NCI-H1930 (cell line): Measurements from ENCODE around the gene NRP1.
"Not testable (repeated sequence)": the region's sequence is repeated elsewhere in the genome, so short reads cannot be mapped to it uniquely, and the experiment has no call there.

Experiments
- DNase-seq, 2 experiments: peaks; one replicate each; lab custom pipeline; 2025; lab: John Stamatoyannopoulos, UW

The NRP1 gene

DNA sequence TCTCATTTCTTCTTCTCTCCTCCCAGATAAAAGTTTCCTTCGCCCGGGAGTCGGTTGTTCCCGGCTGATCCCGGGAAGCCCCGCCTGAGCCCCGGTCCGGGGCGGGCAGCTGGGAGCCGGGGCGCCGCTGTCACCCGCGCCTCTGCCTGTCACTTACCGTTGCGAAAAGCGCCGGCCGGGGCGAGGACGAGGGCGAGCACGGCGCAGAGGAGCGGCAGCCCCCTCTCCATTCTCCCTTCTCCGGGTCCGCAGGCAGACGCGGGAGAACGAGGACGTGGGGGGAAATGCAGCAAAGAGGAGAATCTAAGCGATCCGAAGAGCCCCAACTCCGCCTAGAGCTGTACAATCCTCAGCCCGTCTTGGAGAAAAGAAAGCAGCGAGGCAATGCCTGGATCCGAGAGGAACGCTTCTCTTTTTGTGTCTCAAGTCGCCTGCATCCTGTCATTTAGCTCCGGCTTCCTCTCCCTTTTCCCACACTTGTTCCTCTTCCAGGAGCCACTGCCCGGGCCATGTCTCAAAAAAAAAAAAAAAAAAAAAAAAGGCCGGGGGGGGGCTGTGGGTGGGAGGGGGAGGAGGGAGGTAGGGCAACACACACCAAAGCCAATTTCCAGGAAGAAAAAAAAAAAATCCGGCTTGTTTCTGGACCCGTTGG is at the start of gene NRP1:
Gene NRP1, minus strand, starts transcription at position 515 of the 652 bp plus-strand sequence. Its CDS starts 285 bp downstream, at position 230.
- DNase-seq: no peak

DNA sequence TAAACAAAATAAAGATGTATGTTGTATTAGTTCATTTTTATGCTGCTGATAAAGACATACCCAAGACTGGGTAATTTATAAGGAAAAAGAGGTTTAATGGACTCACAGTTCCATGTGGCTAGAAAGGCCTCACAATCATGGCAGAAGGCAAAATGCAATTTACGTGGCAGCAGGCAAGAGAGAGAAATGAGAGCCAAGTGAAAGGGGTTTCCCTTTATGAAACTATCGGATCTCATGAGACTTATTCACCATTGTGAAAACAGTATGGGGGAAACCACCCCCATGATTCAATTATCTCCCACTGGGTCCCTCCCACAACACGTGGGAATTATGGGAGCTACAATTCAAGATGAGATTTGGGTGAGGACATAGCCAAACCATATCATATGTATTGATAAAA is 49.7 kb upstream of the NRP1 start:
- not testable (repeated sequence) for DNase-seq

DNA sequence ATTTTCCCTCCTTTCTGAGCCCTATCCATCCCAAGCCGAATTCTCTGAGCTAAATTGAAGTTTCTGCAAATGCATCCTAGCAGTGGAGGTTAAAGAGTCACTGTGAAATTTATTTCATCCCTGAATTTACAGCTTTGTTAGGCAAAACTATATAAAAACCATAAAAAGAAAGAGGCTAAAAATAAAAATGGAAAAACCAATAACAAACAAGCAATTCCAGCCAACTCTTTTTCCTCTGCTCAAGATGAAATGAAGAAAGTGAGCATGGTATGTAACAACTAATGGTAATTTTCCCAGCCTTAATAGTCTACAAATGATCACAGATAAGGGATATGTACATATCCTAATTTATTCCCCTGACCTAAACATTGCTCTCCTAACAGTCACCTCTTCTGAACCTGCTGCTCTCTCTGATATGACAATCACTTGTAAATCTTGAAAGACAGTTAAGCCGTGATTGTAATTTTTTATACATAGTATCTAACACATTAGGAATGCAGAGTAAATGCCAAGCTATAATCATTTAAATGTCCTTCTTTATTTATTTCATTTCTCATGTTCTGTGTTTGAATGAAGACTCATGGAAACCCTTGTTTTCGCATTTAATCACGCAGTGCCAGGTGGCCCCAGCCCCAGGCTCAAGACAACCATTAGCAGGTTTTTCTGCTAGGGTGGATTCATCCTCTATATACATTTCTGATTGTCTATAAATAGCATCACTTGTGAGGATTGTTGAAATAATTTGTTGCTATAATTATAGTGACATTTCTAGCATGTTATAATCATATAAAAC is 48.6 kb upstream of the NRP1 start:
- no peak for DNase-seq

DNA sequence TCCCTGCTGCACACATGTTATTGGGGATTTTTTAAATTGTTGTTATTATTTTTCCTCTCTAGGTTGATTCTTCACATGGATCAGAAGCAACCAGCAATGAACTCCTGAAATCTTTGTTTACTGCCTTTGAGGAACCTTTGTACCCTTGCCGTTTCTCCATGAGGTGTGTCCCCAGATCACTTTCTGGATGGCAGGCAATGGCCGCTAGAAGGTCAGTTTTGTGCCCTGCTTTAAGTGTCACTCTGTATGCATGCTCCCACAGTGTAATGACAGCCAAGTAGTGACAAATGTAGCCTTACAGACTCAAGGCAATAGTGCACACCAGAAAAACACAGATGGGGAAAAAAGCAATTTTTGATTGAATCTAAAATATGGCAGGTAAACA is 47.7 kb upstream of the NRP1 start:
- no peak for DNase-seq

DNA sequence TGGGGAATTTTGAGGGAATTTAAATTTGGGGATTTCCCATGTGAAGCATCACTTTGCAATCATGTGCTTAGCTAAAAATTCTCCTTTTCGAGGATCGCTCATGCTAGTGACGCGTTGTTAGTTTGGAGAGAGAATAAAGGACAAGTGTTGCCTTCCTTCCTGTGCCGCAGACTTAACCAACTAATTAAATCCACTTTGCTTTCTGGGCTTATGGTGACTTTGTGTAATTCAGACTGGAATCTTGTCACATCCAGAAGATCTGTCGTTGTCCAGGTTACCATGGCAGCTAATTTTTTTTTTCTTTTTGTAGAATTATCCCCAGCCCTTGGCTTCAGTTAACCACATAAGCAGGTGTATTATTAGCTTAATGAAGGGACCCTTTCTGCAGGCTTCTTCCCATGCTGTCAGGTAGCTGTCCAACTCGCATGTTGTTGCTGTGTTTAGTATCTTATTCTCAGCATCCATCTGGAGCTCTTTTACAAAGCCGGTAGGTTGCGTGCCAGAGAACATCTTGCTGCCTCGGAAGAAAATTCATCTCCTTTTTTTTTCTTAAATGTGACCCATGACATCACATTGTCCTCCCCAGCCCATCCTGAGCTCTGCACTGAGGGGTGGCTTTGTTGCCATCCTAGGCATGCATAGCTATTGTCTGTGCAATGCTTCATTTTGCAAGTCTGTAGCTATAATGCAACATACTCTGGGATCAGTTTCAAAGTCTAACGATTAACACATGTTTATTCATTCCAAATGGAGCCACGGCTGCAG is 47.2 kb upstream of the NRP1 start:
- no peak for DNase-seq

DNA sequence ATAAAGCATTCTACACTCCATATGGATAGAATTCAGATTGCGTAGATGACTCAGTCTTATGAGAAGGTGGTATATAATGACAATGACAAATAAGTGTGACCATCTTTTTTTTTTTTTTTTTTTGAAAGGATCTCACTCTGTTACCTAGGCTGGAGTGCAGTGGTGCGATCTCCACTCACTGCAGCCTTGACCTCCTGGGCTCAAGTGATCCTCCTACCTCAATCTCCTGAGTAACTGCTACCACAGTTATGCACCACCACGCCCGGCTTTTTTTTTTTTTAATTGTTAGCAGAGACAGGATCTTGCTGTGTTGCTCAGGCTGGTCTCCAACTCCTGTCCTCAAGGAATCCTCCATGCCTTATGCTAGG is 43.2 kb upstream of the NRP1 start:
- DNase-seq: no peak

DNA sequence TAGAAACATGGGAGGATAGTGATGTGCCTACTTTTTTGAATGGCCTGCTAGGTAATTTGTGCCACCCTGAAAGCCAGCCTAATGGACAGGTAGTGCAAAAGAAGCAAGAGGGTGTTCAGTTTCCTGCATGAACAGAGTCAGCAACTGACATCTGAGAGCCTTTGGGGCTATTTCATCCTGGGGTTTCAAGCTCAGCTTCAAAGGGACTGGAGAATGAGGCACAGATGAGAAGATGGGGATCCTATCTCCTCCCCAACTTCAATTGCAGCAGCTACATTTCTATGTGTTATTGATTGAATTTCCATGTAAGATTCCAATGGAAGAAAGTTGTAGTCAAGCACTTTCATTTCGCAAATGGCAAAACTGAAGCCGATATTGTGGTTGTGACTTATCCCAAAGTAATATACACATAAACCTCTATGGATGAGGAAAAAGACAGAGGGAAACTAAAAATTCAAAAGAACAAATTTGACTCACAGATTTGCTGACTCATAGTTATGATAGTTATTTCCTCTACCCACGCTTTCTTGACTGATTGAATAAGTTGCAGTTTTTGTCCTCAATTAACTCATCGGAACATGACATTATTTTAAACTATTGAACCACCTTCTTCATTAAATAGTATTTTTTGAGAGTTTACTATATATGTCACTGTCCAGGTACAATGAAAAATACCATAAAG is 42.6 kb upstream of the NRP1 start:
- DNase-seq: no peak

DNA sequence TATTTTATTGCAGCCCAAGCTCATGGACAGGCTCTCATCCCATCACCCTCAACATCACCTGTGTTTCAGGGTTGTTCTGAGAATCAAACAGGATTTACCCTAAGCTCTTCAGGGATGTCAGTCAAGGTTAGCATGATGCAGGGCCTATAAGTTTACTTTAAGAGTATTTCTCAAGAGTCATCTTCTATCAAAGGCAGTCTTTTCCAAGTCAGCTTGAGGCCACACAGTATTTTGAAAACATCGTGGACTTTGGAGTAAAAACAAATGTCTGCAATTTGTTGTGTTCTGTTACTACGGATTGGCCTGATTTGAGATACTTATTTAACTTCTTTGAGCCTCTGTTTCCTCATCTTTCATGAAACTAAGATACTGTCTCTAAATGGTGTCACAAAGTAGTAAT is 42.0 kb upstream of the NRP1 start:
- DNase-seq: no peak

DNA sequence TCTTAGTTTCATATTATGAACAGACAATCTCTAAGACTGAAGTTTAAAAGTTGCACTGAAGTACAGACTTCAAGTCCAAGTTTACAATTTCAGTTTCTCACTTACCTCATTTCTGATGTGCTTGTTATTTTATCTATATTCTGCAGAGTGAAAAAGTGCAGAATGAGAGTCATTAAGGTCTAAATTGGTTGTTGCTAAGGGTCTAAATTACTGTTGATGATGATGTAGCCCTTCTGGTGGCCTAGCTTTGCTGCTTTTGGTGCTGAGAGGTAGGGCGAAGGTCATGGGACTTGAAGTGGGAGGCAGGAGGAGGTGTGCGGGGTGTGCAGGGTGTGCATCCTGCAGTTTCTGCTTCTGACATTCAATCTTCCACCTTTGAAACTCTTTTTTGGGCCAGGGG is 38.8 kb upstream of the NRP1 start:
- DNase-seq: no peak

DNA sequence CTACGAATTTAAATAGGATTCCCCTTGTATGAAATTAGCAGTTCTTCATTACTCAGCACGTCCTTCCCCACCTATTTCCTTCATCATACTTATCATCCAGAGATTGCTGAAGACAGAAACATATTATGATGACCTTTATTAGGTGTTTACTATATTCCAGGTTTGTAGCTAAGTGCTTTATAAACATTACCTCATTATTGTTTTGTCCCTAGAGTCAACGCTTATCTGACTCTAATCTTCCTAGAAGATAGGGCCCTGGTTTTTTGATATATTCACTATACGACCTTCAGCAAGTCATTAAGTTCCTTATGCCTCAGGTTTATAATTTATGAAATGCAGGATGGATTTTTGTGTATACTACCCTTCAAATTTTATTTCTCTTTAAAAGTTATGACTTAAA is 36.8 kb upstream of the NRP1 start:
- no peak for DNase-seq

DNA sequence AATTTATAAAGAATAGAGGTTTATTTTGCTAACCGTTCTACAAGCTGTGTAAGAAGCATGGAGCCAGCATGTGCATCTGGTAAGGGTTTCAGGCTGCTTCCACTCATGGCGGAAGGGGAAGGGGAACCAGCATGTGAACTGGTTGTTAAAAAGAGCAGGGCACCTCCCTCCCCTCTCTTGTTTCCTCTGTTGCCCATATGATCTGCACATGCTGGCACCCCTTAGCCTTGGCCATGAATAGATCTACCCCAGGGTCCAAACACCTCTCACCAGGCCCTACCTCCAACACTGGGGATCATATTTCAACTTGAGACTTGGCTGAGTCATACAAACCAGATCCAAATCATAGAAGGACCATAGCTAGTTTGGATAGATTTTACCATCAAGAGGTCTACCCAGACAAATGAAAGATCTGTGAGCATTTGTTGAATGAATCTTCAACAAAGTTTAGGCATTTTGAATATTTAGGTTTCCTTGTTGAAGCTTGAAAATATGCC is 36.0 kb upstream of the NRP1 start:
- no peak for DNase-seq

DNA sequence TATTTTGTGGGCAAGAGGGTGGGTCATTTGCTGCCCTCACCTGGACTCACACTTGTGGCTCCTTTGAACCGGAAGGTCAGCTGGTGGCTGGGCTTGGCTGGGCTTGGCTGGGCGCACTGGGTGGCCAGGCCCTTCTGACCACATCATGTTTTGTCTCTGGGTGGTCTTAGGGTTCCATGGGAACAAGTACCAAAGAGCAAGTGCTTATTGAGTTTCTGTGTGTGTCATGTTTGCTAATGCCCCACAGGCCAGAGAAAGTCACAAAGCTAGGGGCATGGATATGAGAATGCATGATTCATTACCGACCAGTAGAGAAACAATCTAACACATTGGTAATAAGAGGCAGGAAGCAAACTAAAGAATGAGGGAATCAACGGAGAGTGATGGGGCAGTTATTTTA is 33.6 kb upstream of the NRP1 start:
- DNase-seq: no peak

DNA sequence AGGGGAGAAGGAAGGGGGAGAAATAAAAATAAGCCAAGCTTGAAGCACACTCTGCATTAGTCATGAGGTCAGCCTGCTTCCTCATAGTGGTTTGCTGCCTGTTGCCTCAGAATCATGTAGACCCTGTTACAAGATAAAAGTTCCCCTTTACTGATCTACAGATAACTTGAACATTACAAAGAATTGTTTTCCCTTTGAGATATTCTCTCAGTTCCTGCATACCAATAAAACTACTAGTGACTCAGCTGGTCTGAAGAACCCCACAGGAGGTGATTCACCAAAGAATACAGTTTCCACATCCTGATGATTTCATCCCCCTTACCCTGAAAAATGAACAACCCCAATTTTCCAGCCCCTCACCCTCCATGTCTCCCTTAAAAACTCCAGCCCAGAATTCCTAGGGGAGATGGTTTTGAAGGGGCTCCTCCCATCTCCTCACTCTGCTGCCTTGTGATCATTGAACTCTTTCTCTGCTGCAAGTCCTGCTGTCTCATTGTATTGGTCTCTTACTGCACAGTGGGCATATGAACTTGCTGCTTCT is 31.5 kb upstream of the NRP1 start:
- DNase-seq: no peak

DNA sequence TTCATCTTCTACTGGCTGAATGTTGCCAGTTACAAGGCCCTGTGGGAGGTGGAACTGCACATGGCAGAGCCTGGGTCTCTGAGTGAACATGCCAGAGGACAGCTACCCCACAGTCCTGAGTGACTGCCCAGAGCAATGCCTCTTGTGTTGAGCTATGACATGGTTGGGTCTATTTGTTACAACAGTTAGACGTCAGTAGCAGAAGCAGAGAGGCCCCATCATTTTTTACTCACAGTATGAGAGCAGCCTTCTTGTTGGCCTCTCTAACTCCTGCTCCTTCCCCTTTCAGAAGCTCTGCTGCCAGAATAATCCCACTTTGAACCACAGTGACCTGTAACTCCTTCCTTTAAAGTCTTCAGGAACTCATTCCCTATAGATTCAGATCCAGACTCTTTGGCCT is 30.8 kb upstream of the NRP1 start:
- no peak for DNase-seq

DNA sequence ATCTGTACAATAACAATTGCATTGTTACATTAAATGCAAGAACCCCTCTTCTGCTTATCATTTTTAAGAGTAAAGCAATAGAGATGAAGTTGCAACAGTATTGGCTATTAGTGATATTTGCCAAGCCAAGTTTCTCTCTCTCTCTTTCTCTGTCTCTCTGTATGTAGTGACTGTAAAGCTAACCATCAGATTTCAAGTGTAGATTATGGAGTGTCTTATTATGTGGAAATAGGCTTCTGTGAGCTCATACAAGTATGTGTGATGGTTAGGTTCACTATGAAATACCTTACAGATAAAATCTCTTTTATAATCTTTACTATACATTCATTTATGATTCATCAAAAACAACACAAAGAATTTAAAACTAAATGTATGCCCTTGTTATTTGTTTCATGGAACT is 28.6 kb upstream of the NRP1 start:
- no peak for DNase-seq

DNA sequence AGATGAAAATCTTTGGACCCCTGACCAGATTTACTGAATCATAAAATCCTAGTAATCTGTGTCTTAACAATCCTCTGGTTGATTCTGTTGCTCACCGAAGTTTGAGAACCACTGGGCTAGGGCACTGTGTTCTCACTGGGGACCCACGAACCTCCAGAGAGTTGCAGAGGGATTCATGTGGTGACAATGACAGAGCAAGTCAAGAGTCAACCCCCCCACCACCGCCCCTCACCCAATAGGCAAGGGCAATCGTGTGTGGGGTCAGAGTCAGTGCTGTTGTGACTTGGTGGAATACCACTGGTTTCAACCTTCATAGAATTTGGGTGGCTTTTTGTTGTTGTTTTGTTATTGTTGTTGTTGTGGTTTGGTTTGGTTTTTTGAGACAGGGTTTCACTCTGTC is 23.5 kb upstream of the NRP1 start:
- DNase-seq: no peak

DNA sequence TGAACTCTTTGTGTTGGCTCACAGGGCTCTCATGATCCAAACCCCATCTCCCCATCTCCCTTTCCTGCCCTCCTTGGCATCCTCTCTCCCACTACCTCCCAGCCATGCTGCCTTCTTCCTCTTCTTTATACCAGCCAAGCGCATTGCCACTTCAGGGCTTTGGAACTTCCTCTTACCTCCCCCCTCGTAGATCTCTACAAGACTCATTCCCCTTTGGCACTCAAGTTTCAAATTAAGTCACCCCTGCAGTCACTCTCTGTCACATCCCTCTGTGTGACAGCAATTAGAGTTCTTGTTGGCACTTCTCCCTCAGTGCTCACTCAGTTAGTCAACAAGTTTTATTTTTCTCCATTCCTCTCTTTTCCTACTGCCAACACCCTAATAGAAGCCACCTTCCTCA is 20.8 kb upstream of the NRP1 start:
- DNase-seq: no peak

DNA sequence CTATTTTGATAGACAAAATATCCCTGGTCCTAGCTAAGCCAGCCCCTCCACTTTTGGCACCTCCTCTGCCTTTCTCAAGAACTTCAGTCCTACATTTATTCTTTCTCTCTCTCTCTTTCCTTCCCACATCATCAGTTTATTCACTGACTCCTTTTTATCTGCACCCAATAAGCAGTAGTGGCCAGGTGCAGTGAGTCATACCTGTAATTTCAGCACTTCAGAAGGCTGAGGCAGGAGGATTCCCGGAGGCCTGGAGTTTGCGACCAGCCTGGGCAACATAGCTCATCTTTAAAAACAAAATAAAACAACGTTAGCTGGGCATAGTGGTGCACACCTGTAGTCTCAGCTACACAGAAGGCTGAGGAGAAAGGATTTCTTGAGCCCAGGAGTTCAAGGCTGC is 19.4 kb upstream of the NRP1 start:
- no peak for DNase-seq

DNA sequence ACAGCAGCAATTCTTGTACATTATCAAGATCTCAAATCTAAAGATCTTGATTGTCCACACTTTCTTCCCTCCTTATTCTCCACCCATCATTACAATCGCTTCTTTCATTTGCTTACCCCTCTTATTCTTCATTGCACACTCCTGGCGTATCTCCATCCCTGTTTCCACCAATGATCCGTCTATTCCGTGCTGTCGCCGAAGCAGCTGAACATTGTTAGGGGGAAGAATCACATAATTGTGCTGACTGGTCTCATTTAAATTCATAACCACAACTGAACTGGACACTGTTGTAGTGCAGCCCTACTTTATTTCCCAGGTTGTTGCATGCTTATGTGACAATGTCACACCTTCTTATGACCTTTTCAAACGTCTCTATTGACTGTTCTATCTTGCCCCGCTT is 18.9 kb upstream of the NRP1 start:
- DNase-seq: no peak

DNA sequence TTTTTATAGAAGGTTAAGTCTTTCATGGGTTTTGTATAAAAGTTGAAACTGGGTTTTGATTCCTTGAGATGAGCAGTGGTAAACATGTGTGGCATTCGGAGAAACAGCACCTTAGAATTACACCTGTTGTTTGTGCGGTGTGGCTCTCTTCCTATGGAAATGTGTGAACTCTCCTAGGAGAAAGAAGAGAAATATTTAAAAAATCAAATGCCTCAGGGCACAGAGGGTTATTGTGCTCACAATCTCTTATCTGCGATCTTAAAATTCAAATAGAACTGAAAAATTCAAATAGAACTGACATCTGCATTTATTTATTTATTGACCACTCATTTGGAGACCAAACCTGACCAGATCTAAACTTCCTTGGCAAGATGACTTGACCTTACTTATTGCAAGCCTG is 18.1 kb upstream of the NRP1 start:
- DNase-seq: no peak

DNA sequence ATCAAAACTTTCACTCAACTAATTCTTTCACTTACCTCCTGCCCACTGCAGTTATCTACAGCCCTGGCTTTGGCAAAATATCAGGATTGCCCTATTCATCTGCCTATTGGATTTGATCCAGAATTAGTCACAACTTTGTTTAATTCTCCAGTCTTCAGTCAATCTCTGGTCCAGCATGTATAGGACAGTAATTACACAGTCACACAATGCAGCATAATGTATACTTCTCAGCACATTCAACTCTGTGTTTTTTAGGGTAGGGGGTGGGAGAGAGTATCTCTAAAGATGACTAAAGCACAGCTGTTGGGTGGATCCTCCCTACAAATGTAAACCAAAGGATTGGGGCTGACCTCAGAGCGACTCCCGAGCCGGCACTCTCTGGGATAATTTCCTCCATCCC is 17.7 kb upstream of the NRP1 start:
- no peak for DNase-seq

DNA sequence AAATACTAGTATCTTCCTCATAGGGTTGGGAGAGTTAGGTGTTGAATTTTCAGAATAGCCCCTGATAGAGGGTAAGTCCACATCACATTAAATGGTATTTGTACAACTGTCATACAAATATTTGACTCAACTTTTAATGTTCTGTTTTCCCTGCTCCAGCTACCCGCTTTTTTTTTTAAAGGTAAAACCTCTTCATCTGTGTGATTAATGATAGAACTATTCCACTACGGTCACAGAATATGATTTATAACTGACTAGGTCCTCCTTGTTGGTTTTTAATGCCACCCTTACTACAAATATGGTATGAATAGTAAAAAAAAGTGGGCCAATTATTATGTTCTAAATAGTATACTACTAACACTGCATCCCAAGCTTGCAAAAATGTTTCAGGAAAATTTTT is 15.6 kb upstream of the NRP1 start:
- no peak for DNase-seq
